ENCODE data around the gene PAM. TPM values are rescaled to one million over a fixed set of nuclear protein-coding genes. Genes with fewer than 3 reads are reported as not detected.

PAM gene
- total and polyA plus RNA-seq, 2 of the 8 experiments (the other 6 are each of a cell fraction or from before 2014, with no cell fraction given) = 30.4 to 67.8 TPM

GRCh38 chr5:102933316-102933715 is 178.2 kb downstream of the PAM start:
- Histone ChIP-seq H3K4ac (replicated peaks; ENCODE audit: insufficient read length, low read depth, low read length) (no peak overlapping the region), H4K8ac (ENCODE audit: extremely low read depth, insufficient read depth, low read length) (no peak overlapping the region), H4K91ac (replicated peaks; ENCODE audit: insufficient read length, low read length) (no peak overlapping the region), H2BK5ac (ENCODE audit: low read depth, low read length) (no peak overlapping the region), H3K36me3 (ENCODE audit: control insufficient read depth in 2 of 4, insufficient read depth in 4 of 4, low read length in 3 of 4) (no peaks in the 10 kb centered on the region), H2AK5ac (ENCODE audit: low read depth, low read length) (no peak overlapping the region), H2BK15ac (ENCODE audit: low read length) (no peak overlapping the region), H3K27ac (ENCODE audit: low read depth, low read length) (no peak overlapping the region), H2BK12ac (ENCODE audit: low read depth, low read length) (no peak overlapping the region), H2BK20ac (ENCODE audit: low read length) (no peak overlapping the region), H3K9me3 (ENCODE audit: insufficient read depth in 2 of 2, low read depth in 1 of 2, low read length in 1 of 2) (no peaks in the 10 kb centered on the region), H3K18ac (ENCODE audit: extremely low read depth, low read length) (no peak overlapping the region), H4K20me1 (replicated peaks in 1 of 2; ENCODE audit: control insufficient read depth in 1 of 2, insufficient read depth in 2 of 2, low read length in 2 of 2) (no peaks in the 10 kb centered on the region), H2BK120ac (replicated peaks; ENCODE audit: low read depth, low read length) (no peak overlapping the region), H3K23ac (ENCODE audit: insufficient read length) (no peak overlapping the region), H3K4me2 (ENCODE audit: insufficient read depth in 1 of 2, low read depth in 2 of 2, low read length in 2 of 2) (no peak overlapping the region), H3K4me1 (replicated peaks in 1 of 4; ENCODE audit: control insufficient read depth in 3 of 4, insufficient read depth in 4 of 4, low read length in 3 of 4) (no peaks in the 10 kb centered on the region), H2AFZ (ENCODE audit: low read length) (no peak overlapping the region), H3K79me1 (ENCODE audit: low read depth, low read length) (no peaks in the 10 kb centered on the region), H3K14ac (ENCODE audit: insufficient read length) (no peak overlapping the region), H3K56ac (replicated peaks; ENCODE audit: insufficient read length, low read depth, low read length) (no peak overlapping the region), H3K23me2 (ENCODE audit: low read depth, low read length) (no peaks in the 10 kb centered on the region), H3K27me3 (replicated peaks in 1 of 4; ENCODE audit: control insufficient read depth in 3 of 4, extremely low read depth in 1 of 4, insufficient read depth in 3 of 4, low read length in 3 of 4) (no peaks in the 10 kb centered on the region), H3K4me3 (ENCODE audit: extremely low read depth in 1 of 4, insufficient read depth in 2 of 4, low read depth in 3 of 4, low read length in 4 of 4) (no peak overlapping the region), H3K79me2 (ENCODE audit: control insufficient read depth in 1 of 2, insufficient read depth in 2 of 2, low read length in 2 of 2) (no peaks in the 10 kb centered on the region), H4K5ac (ENCODE audit: insufficient read length, low read depth, low read length) (no peak overlapping the region), H3K9ac (replicated peaks in 1 of 4; ENCODE audit: extremely low read depth in 1 of 4, low read depth in 3 of 4, low read length in 3 of 4) (no peak overlapping the region)
- 93% methylated on average over 1 of the region's 1 CpG; no CpG with 5 or more reads in 1 of the 2 experiments for WGBS, 2 experiments (ENCODE audit: extremely low coverage in 1 of 2, insufficient coverage in 1 of 2, insufficient read length in 1 of 2, insufficient replicate concordance in 2 of 2, low coverage in 1 of 2, low lambda C conversion rate in 2 of 2, missing lambda C conversion rate in 1 of 2)
- DNase-seq (ENCODE audit: low read depth in 1 of 2, low spot score in 2 of 2) (no peak), FAIRE-seq (no peak)
- ChIA-PET POLR2A (ENCODE audit: partially characterized antibody) (no interaction called here), CTCF (ENCODE audit: partially characterized antibody) (interaction anchor here (1.0 to 1.5 kb wide), 3 partner anchors 9 to 252 kb away, joined by 3 to 6 read pairs (median 3); no protein-coding TSS in a partner anchor)
- TF ChIP-seq RAD21 (IDR thresholded peaks at IDR 0.05 in 1 of 2, conservative IDR thresholded peaks at IDR 0.05 in 1 of 2; ENCODE audit: low read depth in 2 of 2, low read length in 2 of 2) (no peak), SP2 (IDR thresholded peaks at IDR 0.05; ENCODE audit: low read length) (no peak), CEBPB (IDR thresholded peaks at IDR 0.05; ENCODE audit: low read depth, low read length) (no peak)

Data from H1 (cell line).